Stimulated activated CD8-positive, alpha-beta memory T cell treated with anti-CD3 and anti-CD28 coated beads, Interleukin-4, amount 100 ng/mL, for 4 hours (primary cell): ENCODE measurements around the gene DCAF12.

Source experiments
- DNase-seq, 2 donors: peaks; one replicate each; pipeline ENCODE4 v3.0.0-alpha.2; 2020; ENCODE audit warnings: low read depth in 2 of 2, low spot score in 1 of 2

Gene DCAF12

DNA sequence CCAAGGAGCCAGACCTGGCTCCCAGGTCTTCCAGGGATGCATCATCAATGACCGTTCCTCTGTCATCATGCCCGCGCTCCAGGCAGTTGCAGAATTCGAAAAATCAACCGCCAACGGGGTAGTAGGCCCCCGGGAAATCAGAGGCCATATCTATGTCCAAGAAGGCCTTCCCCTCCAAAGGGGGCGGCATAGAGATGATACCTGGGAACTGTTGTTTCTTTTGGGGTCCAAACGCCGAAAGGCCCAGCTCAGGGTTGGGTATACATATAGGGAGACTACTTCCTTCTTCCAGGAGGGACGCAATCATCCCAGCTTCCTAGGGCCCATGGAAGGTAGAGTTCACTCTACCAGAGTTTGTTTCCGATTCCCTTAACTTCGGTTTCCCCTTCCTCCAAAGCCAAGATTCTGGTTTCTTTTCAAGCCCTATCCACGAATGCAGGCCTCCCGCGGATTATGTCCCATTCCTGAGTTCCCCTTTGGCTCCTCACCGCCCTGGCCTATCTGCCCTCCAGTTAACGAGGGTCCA, 754 bp downstream of the DCAF12 start:
- no peak for DNase-seq

DNA sequence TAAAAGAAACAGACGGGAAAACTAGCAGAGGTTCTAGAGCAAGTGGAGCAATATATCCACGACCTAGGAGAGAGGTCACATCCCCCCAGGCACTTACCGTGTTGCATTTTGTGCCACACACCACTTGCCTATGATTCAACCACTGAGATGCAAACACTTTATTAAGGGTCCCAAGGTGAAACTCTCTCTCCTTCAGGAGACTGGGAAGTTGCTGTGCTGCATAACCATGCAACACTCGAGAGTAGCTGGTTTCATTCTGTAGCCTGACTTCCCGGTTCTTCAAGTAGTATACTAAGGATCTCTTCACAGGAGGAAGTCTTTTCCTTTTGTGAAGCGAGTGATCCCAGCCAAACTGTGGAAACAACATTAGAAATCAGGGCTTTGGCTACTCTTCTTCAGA, 1.6 kb downstream of the DCAF12 start:
- no peak for DNase-seq

DNA sequence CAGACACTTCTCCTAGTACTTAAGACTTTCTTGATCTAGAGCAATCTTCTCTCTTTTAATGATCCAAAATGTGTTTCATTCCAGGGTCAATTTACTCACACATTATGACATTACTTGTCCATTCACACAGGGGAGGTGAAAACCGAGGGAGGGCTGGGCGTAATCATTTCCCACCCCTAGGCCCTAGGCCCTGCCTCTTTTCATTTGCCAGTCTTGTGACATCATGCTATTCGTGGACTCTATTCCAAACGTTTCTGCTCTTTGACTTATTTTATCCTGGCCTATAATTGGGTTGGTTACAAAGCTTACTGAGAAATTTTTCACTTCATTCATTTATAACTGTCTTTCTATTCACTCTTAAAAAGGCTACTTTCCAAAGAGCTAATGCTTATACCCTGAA, 2.4 kb downstream of the DCAF12 start:
- DNase-seq: no peak

DNA sequence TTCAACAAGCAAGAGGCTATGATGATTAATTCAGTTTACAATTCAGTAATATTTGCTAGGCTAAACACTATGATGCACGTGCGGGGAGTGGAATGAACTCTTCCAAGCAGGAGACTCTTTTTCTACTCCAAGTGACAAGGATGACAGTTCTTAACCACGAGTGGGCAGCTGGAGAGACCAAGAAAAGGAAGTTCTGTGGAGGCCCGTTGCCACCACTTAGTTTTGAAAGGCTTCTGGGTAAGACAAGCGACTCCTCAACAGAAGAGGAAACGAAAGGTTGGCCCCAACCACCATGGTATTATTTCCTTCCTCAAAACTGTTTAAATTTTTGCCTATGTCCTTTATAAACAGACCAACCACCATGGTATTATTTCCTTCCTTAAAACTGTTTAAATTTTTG, 2.8 kb downstream of the DCAF12 start:
- no peak for DNase-seq

DNA sequence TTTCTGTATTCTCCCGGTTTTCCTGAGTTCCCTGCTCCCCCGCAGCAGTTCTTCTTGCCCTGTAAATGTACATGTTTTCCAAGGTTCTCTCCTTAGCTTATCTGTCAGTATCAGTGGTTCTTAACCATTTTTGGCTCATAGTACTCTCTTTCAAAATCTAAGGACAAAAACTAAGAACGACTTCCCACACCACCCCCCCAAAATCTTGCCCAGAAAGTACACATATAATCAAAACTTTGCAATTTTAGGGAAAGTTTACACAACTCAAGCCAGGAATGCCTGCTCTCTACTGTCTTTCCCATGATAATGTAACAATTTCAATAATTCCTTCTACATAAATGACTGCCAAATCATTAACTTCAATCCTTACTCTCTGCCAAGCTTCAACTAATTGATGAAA, 4.5 kb downstream of the DCAF12 start:
- DNase-seq: no peak

DNA sequence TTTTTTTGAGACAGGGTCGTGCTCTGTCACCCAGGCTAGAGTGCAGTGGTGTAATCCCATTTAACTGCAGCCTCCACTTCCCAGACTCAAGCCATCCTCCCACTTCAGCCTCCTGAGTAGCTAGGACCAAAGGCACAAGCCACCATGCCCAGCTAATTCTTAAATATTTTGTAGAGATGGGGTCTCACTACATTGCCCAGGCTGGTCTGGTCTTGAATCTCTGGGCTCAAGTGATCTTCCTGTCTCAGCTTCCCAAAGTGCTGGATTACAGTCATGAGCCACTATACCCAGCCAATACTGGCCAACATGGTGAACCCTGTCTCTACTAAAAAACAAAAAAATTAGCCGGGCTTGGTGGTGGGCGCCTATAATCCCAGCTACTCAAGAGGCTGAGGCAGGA, 6.8 kb downstream of the DCAF12 start:
- DNase-seq: no peak

DNA sequence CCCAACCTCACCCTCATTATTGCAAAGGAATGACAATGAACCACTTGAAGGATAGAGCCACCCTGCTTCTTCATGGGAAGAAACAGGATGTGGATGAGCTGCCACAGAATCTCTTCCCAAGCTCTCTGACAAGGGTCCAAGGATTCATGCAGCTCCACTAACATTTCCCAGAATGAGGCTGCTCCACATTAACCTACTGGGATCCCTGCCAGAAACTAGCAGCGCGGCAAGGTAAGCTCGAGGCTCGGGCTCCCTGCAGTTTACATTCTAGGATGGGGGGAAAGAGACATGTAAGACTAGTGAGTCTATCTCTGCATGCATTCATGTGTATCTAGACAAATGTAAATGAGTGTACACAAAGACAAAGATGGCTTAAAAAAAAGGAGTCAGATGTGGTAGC, 12.1 kb downstream of the DCAF12 start:
- DNase-seq: no peak

DNA sequence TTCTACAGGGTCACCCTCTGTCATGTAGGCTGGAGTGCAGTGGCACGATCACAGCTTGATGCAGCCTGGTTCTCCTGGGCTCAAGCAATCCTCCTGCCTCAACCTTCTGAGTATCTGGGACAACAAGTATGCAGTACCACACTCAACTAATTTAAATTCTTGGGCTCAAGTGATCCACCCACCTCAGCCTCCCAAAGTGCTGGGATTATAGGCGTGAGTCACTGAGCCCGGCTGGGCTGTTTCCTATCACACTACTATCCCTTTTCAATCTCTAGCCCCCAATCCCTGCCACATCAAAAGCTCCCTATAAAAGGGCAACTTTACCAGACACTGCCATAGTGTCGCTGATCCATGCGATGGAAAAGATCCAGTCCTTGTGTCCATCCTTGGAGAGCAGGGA, 20.4 kb downstream of the DCAF12 start:
- DNase-seq: no peak

DNA sequence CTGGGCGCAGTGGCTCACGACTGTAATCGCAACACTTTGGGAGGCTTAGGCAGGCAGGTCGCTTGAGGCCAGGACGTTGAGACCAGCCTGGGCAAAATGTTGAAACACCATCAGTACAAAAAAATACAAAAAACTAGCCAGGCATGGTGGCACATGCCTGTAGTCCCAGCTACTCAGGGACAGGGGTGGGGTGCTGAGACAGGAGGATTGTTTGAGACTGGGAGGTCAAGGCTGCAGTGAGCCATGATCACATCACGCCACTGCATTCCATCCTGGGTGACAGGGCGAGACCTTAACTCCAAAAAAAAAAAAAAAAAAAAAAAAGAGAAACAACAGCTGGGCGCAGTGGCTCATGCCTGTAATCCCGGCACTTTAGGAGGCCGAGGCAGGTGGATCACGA, 23.7 kb downstream of the DCAF12 start:
- no peak for DNase-seq

DNA sequence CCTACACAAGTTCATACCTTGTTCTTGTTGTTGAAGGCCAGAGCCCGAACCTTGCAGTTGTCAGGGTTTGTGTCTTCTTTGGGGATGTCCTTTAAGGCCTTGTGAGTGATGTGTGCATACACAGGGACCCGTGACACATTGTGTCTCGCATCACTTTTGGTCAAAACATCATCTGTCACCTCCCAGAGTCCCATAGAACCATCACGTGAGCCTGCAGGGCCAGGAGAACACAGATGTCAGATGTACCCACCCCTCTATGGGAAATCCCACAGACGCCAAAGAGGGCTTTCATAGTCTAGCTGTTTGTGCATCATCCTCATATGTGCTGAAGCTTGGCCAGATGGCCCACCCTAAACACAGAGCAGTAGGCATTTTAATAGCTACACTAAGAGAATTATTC, 28.2 kb downstream of the DCAF12 start:
- DNase-seq: no peak

DNA sequence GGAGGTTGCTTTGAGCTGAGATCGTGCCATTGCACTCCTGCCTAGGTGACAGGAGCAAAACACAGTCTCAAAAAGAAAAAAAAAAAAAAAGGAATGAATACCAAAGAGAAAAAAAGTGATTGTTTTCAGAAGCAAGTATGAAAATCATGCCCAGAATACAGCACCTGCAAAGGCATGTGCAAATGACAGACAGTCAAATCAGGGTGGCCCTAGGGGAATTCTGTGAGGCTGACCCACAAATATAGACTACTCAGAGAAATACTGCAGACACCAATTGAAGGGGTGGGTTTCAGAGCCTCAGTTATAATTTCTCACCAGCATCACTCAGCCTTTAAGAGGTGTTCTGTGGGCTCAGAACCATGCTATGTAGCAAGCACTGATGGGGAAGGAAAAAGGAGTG, 28.6 kb downstream of the DCAF12 start:
- DNase-seq: no peak

DNA sequence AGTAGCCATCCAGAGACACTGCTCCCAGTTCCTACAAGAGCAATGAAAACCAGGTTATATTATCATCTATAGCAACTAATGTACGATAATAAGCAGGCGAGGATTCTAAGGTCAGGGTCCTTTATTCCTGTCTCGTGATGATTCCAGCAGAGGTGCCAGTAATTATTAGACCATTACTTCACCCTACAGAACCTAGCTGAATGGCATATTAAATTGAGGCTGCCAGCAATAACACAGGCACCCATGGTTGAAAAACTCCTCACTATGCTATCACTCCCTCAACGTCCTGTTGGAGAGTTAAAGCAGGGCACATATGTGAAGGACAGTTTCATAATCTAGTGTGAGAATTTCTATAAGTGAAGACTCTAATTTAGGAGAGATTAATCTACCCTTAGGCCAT, 29.7 kb downstream of the DCAF12 start:
- no peak for DNase-seq

DNA sequence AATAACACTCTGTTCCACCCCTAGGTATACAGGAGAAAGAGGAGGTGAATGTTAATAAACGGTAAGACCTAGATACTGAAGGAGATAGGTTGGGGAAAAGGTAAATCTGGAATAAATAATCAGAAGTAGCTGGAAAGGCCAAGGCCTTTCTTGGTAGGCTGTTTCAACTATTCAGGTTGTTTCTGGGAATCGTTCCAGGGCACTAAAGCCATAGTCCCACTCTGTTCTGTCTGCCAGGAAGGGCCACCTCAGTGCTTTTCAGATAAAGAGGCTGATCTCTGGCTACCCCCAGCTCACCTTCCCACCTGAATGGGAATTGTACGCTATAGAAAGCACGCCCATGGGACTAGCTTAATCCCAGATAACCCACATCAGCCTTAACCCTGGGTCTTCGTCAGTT, 32.9 kb downstream of the DCAF12 start:
- DNase-seq: no peak

DNA sequence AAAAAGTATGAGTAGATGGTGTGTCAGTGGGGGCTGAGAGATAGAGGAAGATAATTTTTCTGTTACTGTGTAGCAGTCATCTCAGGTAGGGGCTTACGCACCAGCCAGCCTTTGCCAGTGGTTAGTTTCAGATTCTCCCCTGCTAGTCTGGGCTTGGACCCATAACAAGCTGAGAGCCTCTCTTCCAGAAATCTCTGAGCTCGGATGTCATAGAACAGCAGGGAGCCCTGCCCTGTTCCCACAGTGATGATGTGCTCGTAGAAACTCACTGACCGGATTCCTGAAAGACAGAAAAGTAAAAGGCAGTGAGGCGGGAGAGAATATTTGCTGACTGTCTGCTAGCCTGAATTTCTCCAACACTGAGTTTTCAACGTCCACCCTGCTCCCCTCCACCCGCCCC, 37.2 kb downstream of the DCAF12 start:
- DNase-seq: no peak

DNA sequence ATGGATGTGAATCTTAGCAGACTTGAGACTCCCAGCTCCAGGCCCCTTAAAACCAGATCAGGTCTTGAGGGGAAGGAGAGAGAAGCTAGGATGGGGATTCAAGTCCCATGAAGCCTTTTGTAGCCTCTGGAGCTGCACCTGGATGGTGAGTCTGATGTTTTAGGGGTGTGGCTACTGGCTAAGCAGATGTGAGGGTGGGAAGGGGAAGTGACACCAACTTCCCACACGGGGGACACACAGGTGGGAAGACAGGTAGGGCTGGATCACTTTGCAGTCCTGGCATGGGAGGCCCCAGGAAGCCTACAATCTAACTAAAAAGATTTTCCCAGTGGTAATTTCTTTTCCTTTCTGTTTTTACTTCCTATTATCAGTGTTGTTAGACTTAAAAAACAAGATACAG, 39.1 kb downstream of the DCAF12 start:
- no peak for DNase-seq

DNA sequence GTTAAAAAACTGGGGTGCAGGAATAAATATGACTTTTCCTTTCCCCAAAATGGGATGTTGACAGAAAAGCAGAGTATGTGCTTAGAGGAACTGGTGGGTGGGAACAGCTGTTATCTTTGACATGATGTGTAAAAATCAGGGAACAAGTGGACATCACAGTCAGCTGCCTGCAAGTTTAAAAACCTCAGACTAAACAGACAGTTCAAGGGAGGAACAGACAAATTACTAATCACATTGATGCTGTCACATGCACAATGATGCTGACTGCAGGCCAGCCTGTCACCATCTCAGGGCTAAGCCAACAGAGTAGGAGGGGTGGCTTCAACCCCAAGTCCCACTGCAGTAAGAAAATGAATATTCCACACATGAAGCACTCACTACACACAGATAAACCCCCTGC, 39.6 kb downstream of the DCAF12 start:
- no peak for DNase-seq

DNA sequence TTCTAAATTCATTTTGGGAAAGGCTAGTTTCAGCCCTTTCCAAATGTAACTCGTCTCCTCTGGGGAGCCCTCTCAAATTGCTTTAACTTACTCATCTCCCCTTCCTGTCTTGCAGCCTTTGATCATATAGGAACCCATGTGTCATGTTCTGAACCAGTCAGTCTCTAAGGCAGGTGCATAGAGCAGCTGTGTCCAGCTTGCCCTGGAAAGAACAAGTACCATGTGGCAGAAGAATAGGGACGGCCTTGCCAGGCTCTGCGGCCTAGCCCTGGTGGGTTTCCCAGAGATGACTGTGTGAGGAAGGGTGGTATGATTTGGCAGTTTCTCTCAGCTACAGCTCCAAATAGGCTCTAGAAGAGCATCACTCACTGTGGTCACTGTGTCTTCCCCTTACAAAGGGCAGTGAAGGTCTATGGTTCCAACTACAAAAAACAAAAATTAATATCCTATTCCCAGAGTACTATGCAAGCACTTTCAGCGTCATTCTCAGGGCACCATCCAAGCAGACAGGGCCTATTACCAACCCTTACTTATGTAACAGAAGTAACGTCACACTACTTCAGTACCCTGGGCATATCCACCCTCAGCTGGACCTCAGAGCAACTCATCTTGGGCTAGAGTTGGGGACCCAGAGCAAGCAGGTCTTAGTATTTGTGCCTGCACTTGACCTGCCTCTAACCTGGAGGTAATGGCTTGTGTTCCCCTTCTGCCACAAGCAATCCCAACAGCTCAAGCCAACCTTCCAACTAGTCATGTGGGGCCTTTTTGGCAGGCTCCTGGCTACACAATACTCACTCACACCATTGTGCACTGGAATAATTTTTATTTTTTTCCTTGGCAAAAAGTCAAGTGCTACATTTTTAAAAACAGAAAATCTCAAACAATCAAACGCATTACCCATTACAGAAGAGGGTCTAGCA, 40.7 kb downstream of the DCAF12 start:
- no peak for DNase-seq

DNA sequence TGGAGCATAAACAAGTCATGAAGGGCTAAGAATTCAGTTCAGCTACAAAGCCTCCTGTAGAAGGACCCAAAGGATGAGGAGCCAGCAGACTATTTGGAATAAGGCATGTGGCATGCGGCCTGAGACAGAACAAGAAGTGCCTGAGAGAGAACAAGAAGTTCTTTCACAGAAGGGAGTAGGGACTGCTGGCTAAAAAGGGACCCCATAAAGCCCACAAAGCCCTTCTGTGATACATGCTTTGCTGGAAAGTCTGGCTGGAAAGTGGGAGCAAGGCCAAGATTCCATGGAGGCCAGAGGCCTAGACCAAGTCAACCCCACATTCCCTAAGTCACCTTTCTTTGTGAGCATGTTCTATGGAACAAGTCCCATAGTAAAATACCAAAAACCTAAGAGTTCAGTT, 41.9 kb downstream of the DCAF12 start:
- DNase-seq: no peak

DNA sequence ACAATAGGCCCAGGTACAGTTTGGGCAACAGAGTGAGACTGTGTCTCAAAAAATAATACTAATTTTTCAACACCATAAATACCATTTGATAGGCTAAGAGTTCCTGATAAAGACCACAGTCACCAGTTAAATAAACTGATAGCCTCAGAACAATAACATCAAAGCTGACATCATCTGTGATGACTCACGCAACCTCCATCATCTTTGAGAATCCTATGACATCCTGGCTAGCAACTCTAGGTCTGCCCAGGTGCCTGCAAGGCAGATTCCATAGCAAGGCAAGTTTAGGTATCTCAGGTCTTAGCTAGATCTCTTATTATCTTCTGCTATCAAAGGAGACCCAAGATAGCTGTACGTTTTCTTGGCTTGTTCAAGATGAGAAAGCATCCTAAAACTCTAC, 47.3 kb downstream of the DCAF12 start:
- no peak for DNase-seq

DNA sequence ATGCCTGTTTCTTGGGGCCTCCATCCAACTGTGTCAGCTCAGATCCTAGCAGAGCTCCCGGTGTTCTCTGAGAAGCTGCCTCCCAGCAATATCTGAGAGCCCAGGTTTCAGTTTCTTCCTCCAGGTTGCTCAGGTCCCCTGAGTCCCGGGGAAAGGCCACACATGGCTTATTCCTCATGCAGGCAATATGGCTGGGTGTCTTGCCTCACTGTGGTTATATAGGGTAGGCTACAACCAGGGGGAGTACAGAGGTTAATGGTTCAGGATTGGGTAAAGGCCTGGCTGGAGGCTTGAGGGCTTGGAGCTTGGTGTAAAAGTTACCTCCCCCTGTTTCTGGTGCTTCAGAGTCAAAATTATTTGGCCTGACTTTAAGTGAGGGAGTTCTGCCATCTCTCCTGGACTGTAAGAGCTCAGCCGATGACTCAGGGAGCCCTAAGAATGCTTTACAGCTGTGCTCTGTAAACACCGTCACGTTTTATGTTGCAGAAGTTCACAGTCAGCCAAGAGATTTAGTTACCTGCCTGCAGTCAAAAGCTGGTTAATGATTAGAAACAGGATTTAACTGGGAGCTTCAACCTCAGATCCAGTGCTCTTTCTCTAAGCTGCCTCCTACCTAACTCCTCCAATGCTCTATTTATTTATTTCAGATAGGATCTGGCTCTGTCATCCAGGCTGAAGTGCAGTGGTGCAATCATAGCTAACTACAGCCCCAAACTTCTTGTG, 53.5 kb downstream of the DCAF12 start:
- DNase-seq: no peak

DNA sequence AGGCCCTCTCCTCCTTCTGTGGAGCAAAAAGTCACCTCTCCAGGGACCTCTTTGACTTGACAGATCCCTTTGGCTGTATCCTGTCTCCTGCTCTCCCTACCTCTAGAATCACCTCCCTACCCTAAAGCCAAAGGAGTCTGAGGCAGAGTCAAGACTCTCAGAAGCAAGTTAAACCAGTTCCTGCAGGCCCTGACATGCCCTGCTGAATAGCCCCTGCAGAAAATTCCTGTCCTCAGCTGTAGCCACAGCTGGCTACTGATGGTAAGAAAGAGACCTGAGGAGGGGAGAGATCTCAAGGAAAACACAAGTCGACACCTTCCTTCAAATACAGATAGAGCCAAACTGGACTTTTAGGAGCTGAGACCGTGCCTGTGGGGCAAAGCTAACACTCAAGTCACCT, 54.1 kb downstream of the DCAF12 start:
- no peak for DNase-seq

DNA sequence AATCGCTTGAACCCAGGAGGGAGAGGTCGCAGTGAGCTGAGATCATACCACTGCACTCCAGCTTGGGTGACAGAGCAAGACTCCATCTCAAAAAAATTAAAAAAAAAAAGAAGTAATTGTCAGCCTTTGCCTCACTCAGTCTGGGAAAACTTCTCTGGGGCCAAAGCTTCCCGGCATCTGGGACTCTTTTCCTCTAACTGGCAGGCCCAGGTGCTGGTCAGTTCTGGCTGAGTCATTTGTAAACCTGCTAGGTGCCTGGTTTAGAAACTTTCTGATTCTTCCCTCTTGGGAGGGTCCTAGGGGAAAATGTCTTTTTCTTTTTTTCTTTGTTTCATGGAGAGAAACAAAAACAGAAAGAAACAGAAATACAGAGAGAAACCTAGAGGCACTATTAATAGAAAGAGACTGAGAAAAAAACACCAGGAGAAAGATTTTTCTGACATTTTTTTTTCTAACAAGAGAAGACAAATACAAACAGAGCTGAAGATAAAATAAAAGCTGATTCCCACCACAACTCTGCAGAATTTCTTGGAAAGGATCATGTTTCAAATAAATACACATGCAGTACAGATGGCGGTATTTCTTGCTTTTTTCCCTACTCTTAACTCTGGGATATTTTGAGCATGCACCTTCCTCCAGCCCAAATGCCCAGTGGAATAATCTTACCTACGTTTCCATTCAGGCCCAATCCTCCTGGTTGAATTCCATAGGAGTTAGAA, 55.7 kb downstream of the DCAF12 start:
- DNase-seq: no peak
